ENCODE measurements around the gene NUCB2.
A peak's percentile ranks its signal among the peaks of the same experiment; 100 is the strongest.

The NUCB2 gene

DNA sequence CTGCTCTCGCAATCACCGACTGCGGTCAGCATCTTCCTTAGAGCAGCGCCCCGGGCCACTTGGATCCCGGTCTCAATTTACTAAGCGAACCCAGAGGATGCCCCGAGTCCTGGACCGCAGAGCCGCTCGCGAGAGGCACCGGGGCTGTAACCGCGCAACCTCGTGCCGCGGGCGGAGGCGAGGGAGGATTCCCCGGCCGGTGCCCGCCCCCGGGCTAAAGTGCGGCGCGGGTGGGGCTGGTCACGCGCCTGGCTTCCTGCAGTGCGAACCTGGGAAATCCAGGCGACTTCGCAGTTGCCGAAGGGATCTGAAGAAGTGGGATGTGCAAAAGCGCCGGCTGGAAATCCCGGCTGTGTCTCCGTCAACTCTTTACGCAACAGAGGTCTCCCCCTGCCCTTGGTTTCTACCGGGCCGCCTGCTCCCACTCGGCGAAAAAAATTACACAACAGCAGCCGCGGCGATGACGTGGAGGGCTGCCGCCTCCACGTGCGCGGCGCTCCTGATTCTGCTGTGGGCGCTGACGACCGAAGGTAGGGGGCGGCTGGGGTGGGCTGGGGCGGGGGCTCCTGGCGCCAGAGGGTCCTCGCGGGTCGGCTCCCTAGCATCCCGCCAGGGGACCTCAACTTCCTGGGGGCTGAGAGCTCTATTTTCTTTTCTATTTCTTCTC, 75.1 kb downstream of the NUCB2 start, which contains the start of gene NCR3LG1:
Gene NCR3LG1, plus strand, starts transcription at position 291 of the 667 bp plus-strand sequence. Its CDS starts 170 bp downstream, at position 461.
- H3K4me3 ChIP-seq (replicated peaks; ENCODE audit: low read depth, low read length), result peak within 1 kb of the TSS; percentile 71
- no peak for TF ChIP-seq CTCF (IDR thresholded peaks at IDR 0.05; ENCODE audit: low read length, missing control alignments)
- peak; percentile 84 for DNase-seq (ENCODE audit: low read depth)

DNA sequence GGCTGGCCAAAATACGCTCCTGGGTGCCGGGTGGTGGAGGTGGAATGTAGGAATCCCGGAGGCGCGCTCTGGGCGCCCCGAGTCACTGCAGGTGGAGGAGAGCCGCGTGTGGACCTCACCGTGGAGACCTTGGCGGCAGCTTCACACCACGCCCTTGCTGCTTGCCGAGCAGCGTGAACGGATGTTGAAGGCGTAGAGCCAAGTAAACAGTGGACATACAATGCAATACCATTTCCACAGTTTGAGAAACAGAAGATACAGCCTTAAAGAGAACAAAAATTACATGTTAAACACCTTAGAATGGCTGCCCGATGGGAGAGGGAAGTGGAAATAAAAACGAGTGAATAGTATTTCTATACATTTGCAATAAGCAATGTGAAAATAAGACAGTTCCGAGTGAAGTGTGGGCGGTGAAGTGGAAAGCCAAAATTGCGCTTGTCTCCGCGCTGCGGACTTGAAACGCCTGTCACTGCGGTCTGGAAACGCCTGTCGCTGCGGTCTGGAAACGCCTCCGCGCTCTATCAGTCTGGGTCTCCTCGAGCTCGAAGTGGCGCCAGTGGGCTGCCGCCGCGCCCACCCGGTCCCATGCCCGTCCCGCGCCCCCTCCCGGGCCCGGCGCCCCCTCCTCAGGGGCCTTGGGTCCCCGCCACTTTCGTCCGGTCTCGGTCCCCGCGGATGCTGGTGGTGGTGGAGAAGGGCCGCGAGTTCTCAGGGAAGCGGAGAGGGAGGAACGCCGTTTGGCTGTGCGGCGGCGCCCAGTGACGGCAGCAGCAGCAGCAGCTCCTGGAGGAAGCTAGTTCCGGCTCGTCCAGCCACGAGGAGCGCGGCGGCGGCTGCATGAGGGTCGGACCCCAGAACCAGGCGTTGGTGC, 76.6 kb downstream of the NUCB2 start:
- DNase-seq (ENCODE audit: low read depth), result peak; percentile 84
- no peak for TF ChIP-seq CTCF (IDR thresholded peaks at IDR 0.05; ENCODE audit: low read length, missing control alignments)
- H3K4me3 ChIP-seq (replicated peaks; ENCODE audit: low read depth, low read length), result peak overlapping the region; percentile 71

DNA sequence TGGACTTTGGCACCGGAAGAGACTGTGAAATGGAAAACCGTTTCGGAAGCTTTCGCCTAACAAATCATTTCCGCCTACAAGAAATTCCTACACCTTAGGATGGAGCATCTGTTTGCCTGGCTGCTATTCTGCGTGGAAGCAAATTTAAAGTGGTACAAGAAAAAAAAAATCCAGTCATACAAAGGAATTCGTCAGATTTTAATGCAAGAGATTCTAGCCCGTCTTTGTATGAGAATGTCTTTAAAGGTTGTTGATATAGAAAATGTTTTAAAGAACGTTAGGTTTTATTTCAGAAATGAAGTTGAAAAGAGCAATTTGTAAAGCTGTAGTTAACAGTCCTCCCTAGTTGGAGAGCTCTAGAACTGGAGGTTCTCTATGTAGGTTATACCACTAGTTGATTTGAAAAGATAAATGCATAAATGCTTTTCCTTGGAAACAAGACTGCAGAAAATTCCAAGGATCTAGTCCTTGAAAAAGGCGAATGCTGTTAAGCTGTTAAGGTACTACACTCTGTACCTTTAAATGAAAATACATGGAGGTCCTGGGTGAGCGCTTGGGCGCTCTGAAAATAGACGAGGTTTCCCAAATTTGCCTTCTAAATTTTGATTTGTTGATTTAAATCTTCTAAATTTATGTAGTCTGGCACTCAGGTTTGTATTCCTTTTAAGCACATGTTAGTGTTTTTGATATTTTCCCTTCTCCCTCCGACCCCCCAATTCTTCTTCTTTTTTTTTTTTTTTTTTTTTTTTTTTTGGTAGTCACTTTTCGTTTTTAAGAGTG, 77.5 kb downstream of the NUCB2 start:
- no peak for TF ChIP-seq CTCF (IDR thresholded peaks at IDR 0.05; ENCODE audit: low read length, missing control alignments)
- peak overlapping the region; percentile 71 for H3K4me3 ChIP-seq (replicated peaks; ENCODE audit: low read depth, low read length)
- DNase-seq (ENCODE audit: low read depth), result no peak

GRCh38 chr11:17354601-17354991, 78.1 kb downstream of the NUCB2 start:
- peak; percentile 70 for TF ChIP-seq CTCF (IDR thresholded peaks at IDR 0.05; ENCODE audit: low read length, missing control alignments)
- DNase-seq (ENCODE audit: low read depth), result peak; percentile 85
- H3K4me3 ChIP-seq (replicated peaks; ENCODE audit: low read depth, low read length), result peak overlapping the region; percentile 71

- no peak overlapping the region for H3K4me3 ChIP-seq (replicated peaks; ENCODE audit: low read depth, low read length)
- no peak for DNase-seq (ENCODE audit: low read depth)
- no peak for TF ChIP-seq CTCF (IDR thresholded peaks at IDR 0.05; ENCODE audit: low read length, missing control alignments)
Measured at GRCh38 chr11:17366495-17366894, 90.0 kb downstream of the NUCB2 start.

- TF ChIP-seq CTCF (IDR thresholded peaks at IDR 0.05; ENCODE audit: low read length, missing control alignments), result no peak
- no peak for DNase-seq (ENCODE audit: low read depth)
- H3K4me3 ChIP-seq (replicated peaks; ENCODE audit: low read depth, low read length), result no peak overlapping the region
Measured at GRCh38 chr11:17368551-17368950, 92.0 kb downstream of the NUCB2 start.
